Upper lobe of left lung (tissue), 4 donors: ENCODE data around the gene NOP9.

Experiments
- POLR2A ChIP-seq, 4 donors: fragments of 450-650 bp; IDR thresholded peaks; one replicate each; pipeline ENCODE4 v1.5.1; 2016 to 2017; ENCODE audit warnings: antibody characterized with exemption in 4 of 4, mild to moderate bottlenecking in 2 of 4
- TF ChIP-seq, protein P1 (sequence below), 6 experiments: fragments of 450-650 bp in 4 of 6; fragments of 200-600 bp in 2 of 6; sonication (generic) in 2 of 6; IDR thresholded peaks; one replicate each; pipeline ENCODE4 v1.5.1; 2016 to 2019; ENCODE audit warnings: antibody characterized with exemption in 6 of 6

DNA sequence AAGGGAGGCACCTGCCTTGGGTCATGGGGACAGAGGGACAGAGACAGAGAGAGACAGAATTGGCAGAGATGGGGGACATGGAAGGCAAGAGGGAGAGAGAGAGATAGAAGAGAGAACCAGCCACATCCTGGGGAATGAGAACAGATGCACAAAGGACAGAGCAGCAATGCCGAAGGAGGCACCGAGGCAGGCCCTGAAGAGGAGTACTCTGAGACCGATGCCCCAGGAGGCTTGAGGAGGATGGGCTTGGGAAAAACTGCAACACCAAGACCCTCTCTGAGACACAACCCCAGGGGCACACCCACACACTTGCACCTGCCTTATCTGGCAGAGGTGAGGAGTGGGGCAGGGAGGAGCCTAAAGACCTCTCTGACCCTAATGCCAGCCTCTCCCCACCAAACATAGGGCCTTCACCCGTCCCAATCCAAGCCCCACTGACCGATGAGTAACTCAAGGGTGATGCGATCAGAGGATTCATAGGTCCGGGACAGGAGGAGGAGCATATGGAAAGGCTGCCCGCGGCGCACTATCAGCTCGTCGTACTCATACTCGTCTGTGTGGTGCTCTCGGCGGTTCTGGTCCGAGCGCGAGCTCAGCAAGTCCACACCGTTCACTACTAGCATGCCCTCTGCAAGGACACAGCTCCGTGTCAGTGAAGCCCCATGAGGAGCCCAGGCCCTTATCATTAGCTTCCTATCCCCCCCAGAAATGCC, 38.2 kb upstream of the NOP9 start:
- TF ChIP-seq, protein P1, sequence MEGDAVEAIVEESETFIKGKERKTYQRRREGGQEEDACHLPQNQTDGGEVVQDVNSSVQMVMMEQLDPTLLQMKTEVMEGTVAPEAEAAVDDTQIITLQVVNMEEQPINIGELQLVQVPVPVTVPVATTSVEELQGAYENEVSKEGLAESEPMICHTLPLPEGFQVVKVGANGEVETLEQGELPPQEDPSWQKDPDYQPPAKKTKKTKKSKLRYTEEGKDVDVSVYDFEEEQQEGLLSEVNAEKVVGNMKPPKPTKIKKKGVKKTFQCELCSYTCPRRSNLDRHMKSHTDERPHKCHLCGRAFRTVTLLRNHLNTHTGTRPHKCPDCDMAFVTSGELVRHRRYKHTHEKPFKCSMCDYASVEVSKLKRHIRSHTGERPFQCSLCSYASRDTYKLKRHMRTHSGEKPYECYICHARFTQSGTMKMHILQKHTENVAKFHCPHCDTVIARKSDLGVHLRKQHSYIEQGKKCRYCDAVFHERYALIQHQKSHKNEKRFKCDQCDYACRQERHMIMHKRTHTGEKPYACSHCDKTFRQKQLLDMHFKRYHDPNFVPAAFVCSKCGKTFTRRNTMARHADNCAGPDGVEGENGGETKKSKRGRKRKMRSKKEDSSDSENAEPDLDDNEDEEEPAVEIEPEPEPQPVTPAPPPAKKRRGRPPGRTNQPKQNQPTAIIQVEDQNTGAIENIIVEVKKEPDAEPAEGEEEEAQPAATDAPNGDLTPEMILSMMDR (IDR thresholded peaks at IDR 0.05) = no peak
- TF ChIP-seq POLR2A (IDR thresholded peaks at IDR 0.05) = no peak
